ENCODE data around the gene TEX13A. TPM values are rescaled to one million over a fixed set of nuclear protein-coding genes. Genes with fewer than 3 reads are reported as not detected.

TEX13A gene
- total and polyA plus RNA-seq, 12 donors = not detected

DNA sequence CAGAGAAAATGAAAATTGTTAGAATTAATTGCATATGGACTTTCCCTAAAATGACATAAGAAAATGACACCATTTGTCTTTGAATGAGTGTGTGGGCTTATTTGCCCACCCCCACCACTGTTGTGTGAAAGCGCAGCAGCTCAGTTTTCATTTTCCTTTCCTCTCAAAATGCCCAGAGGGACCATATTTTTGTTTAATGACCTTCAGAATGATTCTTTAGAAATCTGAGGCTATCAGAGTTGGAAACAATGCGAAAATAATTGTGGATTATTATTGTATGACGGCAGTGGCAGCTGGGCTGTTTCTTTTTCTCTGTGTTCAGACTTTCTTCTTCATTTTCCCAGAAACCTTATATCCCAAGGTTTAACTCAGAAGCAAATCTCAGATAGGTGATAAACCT lies 44.6 kb upstream of the TEX13A start:
- no peak overlapping the region for H3K27ac ChIP-seq
- whole genome bisulfite sequencing, 2 donors = 58 to 66% methylated on average over 3 of the region's 3 CpGs
- TF ChIP-seq, protein P1, sequence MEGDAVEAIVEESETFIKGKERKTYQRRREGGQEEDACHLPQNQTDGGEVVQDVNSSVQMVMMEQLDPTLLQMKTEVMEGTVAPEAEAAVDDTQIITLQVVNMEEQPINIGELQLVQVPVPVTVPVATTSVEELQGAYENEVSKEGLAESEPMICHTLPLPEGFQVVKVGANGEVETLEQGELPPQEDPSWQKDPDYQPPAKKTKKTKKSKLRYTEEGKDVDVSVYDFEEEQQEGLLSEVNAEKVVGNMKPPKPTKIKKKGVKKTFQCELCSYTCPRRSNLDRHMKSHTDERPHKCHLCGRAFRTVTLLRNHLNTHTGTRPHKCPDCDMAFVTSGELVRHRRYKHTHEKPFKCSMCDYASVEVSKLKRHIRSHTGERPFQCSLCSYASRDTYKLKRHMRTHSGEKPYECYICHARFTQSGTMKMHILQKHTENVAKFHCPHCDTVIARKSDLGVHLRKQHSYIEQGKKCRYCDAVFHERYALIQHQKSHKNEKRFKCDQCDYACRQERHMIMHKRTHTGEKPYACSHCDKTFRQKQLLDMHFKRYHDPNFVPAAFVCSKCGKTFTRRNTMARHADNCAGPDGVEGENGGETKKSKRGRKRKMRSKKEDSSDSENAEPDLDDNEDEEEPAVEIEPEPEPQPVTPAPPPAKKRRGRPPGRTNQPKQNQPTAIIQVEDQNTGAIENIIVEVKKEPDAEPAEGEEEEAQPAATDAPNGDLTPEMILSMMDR (IDR thresholded peaks at IDR 0.05) = no peak
- H3K4me1 ChIP-seq = no peaks in the 10 kb centered on the region
- intact Hi-C loops (cut with DNase I) = no loop called here
- DNase-seq (no peak), ATAC-seq (no peak)
- H3K9me3 ChIP-seq = no peaks in the 10 kb centered on the region
- peaks cover 0 to 40% (median 0%) of the 10 kb centered on the region in 7 donors for H3K27me3 ChIP-seq
- H3K36me3 ChIP-seq = no peaks in the 10 kb centered on the region
- H3K4me3 ChIP-seq = no peak overlapping the region

DNA sequence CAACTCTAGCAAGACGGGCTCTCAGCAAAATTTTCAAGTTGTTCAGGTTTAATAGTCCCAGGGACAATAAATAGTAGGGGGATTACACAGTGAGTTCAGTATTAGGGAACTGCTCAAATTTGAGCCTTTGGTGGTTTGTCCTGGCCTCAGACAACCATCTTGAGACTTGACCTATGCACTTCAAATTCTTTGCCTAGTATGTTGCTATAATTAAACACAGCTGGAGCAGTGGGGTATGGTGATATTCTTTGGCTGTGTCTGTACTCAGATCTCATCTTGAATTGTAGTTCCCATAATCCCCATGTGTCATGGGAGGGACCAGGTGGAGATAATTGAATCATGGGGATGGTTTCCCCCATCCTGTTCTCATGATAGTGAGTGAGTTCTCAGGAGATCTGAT lies 43.3 kb upstream of the TEX13A start:
- 81 to 92% methylated on average over 1 of the region's 1 CpG for WGBS, 2 donors
- Histone ChIP-seq H3K36me3 (no peaks in the 10 kb centered on the region), H3K9me3 (no peaks in the 10 kb centered on the region), H3K4me1 (no peaks in the 10 kb centered on the region), H3K4me3 (no peak overlapping the region), H3K27me3 (peaks cover 0 to 38% (median 0%) of the 10 kb centered on the region in 7 donors), H3K27ac (no peak overlapping the region)
- ATAC-seq = no peak
- TF ChIP-seq, protein P1 (IDR thresholded peaks at IDR 0.05) = no peak
- intact Hi-C loops (cut with DNase I) = no loop called here
- DNase-seq = no peak

DNA sequence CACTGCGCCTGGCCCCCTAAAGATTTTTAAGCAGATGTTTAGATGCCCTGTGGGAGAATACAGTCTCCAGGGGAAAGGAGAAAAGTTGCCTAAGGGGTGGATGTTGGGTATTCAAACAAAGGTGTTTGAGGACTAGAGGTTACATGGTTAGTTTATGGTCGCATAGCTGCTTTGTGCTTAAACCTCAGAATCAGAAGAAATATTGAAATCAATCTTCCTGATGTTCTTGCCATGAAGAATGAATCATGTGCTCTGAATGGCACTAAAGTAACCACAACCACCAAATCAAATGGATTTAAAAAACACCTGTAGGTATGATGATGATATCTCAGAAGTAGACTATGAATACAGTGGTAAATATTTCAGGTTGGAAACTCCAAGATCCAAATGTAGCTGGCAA lies 42.7 kb upstream of the TEX13A start:
- peaks cover 0 to 38% (median 0%) of the 10 kb centered on the region in 7 donors for H3K27me3 ChIP-seq
- H3K4me1 ChIP-seq = no peaks in the 10 kb centered on the region
- TF ChIP-seq, protein P1 (IDR thresholded peaks at IDR 0.05) = no peak
- no peak overlapping the region for H3K4me3 ChIP-seq
- ATAC-seq (no peak), DNase-seq (no peak)
- no peak overlapping the region for H3K27ac ChIP-seq
- peaks cover 0 to 4% (median 0%) of the 10 kb centered on the region in 11 donors for H3K9me3 ChIP-seq
- WGBS, 2 donors = 94 to 97% methylated on average over 2 of the region's 2 CpGs
- intact Hi-C loops (cut with DNase I) = no loop called here
- H3K36me3 ChIP-seq = no peaks in the 10 kb centered on the region

DNA sequence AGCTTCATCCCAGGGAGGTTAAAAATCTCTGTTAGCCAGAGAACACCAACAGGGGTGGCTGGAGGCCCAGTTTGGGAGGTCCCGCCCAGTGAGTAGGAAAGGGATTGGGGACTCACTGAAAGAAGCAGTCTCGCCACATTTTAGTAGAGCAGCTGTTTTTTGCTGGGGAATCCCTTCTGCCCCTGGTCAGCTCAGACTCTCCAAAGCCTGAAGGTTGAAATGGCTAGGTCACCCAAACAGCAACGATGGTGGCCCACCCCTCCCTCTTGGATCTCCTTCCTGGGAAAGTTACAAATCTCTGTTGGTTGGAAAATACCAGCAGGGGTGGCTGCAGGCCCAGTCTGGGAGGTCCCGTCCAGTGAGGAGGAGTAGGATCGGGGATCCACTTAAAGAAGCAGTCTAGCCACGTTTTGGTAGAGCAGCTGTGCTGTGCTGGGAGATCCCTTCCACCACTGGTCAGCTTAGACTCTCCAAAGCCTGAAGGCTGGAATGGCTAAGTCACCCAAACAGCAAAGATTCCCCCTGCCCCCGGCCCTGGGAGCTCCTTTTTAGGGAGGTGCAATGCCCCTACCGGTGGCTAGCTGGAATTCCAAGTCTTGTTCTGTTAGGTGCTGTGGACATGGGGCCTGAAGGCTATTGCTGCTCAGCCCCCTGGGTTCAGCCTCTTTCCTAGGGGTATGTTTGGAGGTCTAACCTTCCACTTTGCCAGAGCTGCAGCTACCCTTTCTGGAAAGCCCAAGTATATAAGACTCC lies 40.0 kb upstream of the TEX13A start:
- no peak overlapping the region for H3K27ac ChIP-seq
- no peaks in the 10 kb centered on the region for H3K4me1 ChIP-seq
- WGBS, 2 donors = 72 to 82% methylated on average over 8 of the region's 8 CpGs
- peaks cover 0 to 24% (median 0%) of the 10 kb centered on the region in 7 donors for H3K27me3 ChIP-seq
- H3K4me3 ChIP-seq = no peak overlapping the region
- intact Hi-C loops (cut with DNase I) = no loop called here
- TF ChIP-seq, protein P1 (IDR thresholded peaks at IDR 0.05) = no peak
- H3K9me3 ChIP-seq = peaks cover 0 to 6% (median 0%) of the 10 kb centered on the region in 11 donors
- no peaks in the 10 kb centered on the region for H3K36me3 ChIP-seq
- peak; percentile 3 to 10 for DNase-seq
- peak in 7 of 8 donors; percentile 17 to 64 (median 51) for ATAC-seq

All from heart right ventricle (tissue), 16 donors.